Midbrain (tissue), 1 donor: Measurements from ENCODE around the gene MSI2.

Source experiments
- DNase-seq: peaks from one replicate; lab custom pipeline; 2025; lab: John Stamatoyannopoulos, UW

Gene MSI2

DNA sequence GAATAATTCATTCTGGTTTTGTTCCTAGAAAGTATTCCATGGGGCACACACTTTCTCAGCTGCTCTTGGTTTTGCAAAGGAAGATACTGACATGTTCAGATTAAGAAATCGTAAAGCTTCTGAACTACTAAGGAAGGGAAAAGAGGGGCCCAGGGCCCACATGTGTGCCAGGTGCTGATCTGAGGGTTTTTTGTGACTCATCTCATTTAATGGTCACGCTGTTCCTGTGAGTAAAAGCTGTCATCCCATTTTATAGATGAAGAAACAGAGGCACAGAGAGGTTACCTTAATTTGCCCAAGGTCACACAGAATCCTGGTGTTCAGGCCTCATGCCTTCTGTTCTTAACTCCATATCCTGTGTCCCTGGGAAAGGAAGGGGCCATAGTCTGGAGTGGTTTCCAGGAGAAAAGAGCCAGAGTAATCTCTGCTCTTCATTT is 113.2 kb downstream of the MSI2 start:
- DNase-seq, result no peak

GRCh38 chr17:57370037-57370581 is 113.8 kb downstream of the MSI2 start:
- no peak for DNase-seq

GRCh38 chr17:57370619-57371018 is 114.3 kb downstream of the MSI2 start:
- DNase-seq, result no peak

DNA sequence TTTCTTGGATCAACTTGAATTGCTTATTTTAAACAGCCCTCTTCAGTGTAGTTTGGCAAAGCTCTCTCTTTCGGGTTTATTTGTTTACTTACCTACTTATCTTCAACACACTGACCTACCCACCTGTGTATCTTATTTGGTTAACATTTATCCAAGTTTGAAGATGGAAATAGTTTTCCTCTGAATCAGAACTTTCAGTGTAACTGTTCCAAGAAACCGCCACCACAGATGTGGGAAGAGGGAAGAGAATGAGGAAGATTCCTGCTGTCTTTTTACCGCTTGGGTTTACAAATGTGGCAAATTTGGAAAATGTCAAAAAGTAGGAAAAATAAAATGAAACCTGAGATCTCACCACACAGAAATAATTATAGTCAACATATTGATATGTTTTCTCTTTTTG is 115.8 kb downstream of the MSI2 start:
- no peak for DNase-seq

- no peak for DNase-seq
Observed at GRCh38 chr17:57373048-57373447, 116.7 kb downstream of the MSI2 start.

DNA sequence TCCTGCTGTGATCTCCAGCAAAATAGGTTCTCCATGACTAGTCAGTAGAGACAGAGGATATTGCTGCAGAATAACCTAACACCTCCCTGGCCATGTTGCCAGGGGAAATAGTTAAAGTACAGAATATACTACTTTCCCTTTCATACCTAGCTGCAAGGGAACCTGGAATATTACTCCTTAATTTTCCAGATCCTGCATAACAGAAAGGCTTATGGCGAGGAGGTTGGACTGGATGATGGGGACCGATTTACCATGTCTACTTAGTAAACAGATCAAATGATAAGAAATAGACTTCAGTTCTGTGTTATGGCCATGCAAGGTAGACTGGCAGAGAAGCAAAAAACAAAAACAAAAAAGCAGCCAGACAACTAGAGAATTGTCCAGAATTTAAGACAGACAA is 117.4 kb downstream of the MSI2 start:
- no peak for DNase-seq

DNA sequence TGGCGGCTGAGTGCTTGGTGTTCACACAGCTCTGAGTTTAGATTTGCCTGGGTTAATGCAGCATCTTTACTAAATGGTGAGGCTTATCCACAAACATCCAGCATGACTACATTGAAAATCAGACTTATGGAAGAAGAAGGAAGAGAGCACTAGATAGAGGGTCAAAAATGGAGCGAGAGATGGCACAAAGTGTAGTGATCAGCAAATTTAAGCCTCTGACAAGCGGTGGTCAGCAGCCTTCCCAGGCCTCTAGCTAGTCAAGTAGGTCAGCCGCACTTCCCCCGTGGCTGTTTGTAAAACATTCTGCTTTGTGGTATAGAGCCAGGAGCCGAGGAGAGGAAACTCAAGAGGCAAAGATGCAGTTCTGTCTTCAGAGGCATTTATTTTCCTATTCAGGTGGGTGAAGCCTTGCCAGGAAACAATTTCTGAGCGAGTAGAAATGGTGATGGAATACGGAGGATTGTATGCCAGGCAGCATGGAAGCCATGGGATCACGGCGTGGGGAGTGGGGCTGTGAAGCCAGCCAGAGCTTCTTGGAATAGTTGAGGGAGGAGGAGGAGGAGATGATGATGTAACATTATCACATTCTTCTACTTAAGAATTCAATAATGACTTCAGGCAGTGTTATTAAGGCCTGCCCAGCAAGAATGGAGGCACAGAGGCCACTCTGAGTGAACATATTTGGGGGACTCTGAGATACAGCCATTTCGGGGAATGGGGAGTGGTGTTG is 118.9 kb downstream of the MSI2 start:
- DNase-seq, result no peak

DNA sequence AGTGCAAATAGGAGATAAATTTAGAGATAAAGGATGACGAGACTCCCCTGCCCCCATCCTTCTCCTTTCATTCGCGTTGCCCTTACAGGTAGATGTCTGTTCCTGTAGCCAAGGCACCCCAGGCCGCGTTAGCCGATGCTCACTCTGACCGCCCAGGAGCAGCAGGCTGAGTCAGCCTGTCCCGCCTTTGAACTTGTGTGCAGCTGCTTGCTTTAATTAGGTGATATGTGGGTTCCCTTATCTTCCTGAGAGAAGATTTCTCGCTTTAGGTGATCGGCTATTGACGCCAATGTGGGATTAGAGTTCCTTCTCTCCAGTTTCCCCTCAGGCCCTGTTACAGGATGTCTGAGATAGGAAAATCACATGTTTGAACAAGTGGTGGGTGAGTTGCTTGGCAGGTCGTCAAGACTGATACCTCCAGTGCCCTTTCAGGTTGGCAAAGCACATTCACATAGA is 119.5 kb downstream of the MSI2 start:
- no peak for DNase-seq

GRCh38 chr17:57377094-57377493 is 120.8 kb downstream of the MSI2 start:
- no peak for DNase-seq

DNA sequence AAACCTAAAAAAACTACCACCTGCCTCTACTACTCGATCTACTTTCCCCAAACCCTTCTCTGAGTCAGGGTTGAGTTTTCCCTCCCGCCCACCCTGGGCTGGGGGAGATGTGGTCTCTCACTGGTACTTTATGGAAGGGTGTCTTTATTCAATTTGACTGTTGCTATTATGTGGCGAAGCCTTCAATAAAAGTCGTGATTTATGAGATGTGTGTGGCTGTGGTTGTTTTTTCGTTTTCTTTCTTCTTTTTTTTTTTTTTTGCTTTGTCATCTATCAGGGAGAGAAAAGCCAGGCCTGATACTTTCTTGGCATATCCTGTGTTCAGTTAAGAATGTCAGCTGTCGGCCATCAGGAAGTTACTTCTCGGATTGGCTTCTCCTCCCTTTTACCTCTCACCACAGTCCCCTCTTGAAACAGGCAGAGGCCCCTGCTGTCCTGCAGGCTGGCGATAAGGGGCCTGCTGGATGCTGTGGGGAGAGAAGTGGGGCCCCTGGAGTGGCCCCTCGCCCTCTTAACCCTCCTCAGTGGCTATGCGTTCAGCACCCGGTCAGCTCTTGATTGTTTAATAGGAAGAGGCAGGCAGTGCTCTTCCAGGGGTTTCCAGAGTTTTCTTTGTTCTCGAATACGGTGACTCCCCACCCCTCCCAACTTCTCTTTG is 123.0 kb downstream of the MSI2 start:
- no peak for DNase-seq

DNA sequence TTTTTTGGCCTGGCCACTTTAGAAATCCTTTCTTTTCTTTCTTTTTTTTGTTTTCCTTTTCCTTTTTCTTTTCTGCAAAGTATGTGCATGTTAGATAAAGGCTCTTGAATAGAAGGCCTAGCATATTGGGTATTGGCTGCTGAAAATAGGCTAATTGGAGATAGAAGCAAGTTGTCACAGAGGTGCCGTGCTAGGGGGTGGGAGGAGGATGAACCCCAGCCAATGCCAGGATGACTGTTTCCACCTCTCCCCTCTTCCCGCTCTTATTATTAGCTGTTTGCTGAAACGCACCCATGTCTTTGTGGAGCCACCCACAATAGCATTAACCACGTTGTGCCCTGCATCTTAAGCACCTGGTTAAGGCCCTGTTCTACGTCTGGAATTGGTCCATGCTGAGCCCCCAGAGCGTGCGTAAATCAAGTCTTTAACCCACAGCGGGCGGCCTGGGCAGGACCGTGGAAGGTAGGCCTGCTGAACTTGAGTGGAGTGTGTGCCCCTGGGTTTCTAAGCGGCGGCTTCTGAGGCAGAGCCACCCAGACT is 123.6 kb downstream of the MSI2 start:
- no peak for DNase-seq

- no peak for DNase-seq
Observed at GRCh38 chr17:57381498-57381897, 125.2 kb downstream of the MSI2 start.

DNA sequence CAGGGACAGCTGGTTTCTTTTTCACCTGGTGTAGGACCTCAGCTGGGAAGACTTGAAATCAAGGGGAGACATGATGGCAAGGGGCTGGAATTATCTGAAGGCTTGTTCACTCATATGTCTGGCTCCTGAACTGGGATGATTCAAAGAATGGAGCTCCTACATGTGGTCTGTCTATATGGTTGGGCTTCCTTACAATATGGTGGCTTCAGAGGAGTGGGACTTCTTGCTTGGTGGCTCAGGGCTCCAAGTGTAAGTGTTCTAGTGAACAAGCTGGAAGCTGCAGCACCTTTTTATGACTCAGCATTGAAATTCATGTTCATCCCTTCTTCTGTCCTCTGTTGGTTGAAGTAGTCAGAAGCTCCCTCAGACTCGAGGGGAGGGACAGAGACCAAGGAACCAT is 127.9 kb downstream of the MSI2 start:
- no peak for DNase-seq

DNA sequence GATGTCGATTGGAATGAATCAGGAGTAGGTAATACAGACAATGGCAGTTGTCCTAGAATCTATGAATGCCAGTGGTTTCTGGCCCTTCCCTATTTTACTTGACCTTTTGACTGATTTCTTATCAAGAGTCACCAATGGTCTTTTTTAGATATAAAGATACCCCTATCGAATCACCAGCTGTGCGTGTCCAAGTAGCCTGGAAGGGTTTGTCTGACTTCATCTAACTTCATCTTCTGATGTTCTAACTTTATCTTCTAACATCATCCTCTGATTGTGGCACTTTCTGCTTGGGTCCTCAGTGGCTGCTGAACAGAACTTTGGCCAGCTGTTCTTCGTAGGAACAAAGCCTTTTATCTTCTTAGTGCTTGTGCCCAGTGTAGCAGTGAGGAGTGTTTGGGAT is 129.7 kb downstream of the MSI2 start:
- no peak for DNase-seq

- no peak for DNase-seq
Observed at GRCh38 chr17:57387575-57387974, 131.3 kb downstream of the MSI2 start.

- no peak for DNase-seq
Observed at GRCh38 chr17:57388131-57388725, 131.9 kb downstream of the MSI2 start.

GRCh38 chr17:57389473-57389872 is 133.2 kb downstream of the MSI2 start:
- DNase-seq, result no peak

- DNase-seq, result no peak
Observed at GRCh38 chr17:57391076-57391825, 134.9 kb downstream of the MSI2 start.

GRCh38 chr17:57391857-57392471 is 135.6 kb downstream of the MSI2 start:
- no peak for DNase-seq

GRCh38 chr17:57393368-57393767 is 137.0 kb downstream of the MSI2 start:
- DNase-seq, result no peak

DNA sequence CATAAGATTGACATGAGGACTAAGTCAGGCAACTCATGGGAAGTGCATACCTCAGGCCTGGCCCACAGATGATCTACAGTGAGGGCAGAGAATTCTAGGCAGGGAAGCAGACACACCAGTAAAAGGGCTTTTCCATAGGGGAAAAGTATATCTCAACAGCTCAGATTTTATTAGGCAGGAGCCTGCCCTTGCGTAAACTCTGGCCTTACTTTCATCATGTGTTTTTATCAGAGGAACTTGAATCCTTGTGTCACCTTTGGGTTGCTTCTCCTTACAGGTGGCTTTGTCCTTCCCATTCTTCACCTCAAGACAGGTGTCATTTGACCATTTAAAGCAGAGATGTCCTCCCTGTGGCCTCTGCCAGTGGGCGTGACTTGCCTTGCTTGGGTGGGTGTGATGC is 138.1 kb downstream of the MSI2 start:
- DNase-seq, result no peak
